HepG2 (cell line): ENCODE results near the gene FAM169A. TPM values are rescaled to one million over a fixed set of nuclear protein-coding genes. Genes with fewer than 3 reads are reported as not detected.
A peak's percentile ranks its signal among the peaks of the same experiment; 100 is the strongest.

Experiments
- ATAC-seq: fragments of 200-7000 bp; cut with Tn5 transposase; 3 replicates; pipeline ENCODE4 v1.9.1; 2020; ENCODE audit warnings: mild to moderate bottlenecking, moderate library complexity
- BruUV-seq: library from RNA; stranded (reverse); fragments of 400-500 nt; replicated peaks from 2 replicates; lab custom pipeline; 2021; lab: Mats Ljungman, UMichigan
- CTCF ChIA-PET: fragments of 300-600 bp; formaldehyde crosslinking; extraction: SDS; loops from one replicate; lab custom pipeline; 2021; ENCODE audit warnings: low total read pairs, inconsistent platforms, low intra/inter-chr PET ratio; lab: Yijun Ruan, JAX
- POLR2A ChIA-PET: fragments of 350-600 bp; sonication (Branson Sonifier 250); formaldehyde crosslinking; loops from one replicate; lab custom pipeline; 2020; ENCODE audit warnings: antibody characterized with exemption, inconsistent platforms; lab: Yijun Ruan, JAX
- DNase-seq: peaks from one replicate; pipeline ENCODE4 v3.0.0-alpha.2; 2015; ENCODE audit warnings: low spot score
- FAIRE-seq: peaks from 3 replicates; lab custom pipeline; 2011; peaks lifted over from hg19 to GRCh38; lab: Jason Lieb, UNC
- H2AFZ ChIP-seq: one replicate; pipeline ENCODE4 v1.6.1; 2011; ENCODE audit warnings: low read length, inconsistent platforms
- H3K27ac ChIP-seq: fragments of 300-600 bp; 3 replicates; pipeline ENCODE4 v1.8.0; 2011; ENCODE audit warnings: mixed run types, mild to moderate bottlenecking, mixed read lengths, low read length, inconsistent platforms; ENCODE audit not compliant: insufficient read depth; ENCODE audit errors: extremely low read length
- H3K27me3 ChIP-seq, 2 experiments: fragments of 200-600 bp in 1 of 2; 2 replicates in 1 of 2; 3 replicates in 1 of 2; pipeline versions ENCODE4 v1.6.0 to v1.8.0; 2011; ENCODE audit warnings: low read length in 2 of 2, mild to moderate bottlenecking in 2 of 2, moderate library complexity in 2 of 2, inconsistent platforms in 1 of 2; ENCODE audit not compliant: insufficient read depth in 2 of 2, control insufficient read depth in 1 of 2
- H3K36me3 ChIP-seq, 2 experiments: fragments of 200-600 bp in 1 of 2; replicated peaks in 1 of 2; 2 replicates in 1 of 2; 3 replicates in 1 of 2; pipeline versions ENCODE4 v1.5.1 to v1.8.0; 2011; ENCODE audit warnings: low read length in 2 of 2, inconsistent platforms in 1 of 2; ENCODE audit not compliant: insufficient read depth in 2 of 2, control insufficient read depth in 1 of 2
- H3K4me1 ChIP-seq: 2 replicates; pipeline ENCODE4 v1.5.1; 2012; ENCODE audit warnings: low read length, inconsistent platforms; ENCODE audit not compliant: insufficient read depth
- H3K4me2 ChIP-seq: 2 replicates; pipeline ENCODE4 v1.6.0; 2011; ENCODE audit warnings: low read depth, low read length, inconsistent platforms
- H3K4me3 ChIP-seq, 3 experiments: fragments of 200-600 bp in 1 of 3; sonication (generic), shearing (Covaris generic) in 1 of 3; replicated peaks in 1 of 3; 2 replicates each; pipeline ENCODE4 v1.5.1; 2011 to 2016; ENCODE audit warnings: low read length in 3 of 3, inconsistent platforms in 2 of 3, low read depth in 2 of 3, mild to moderate bottlenecking in 2 of 3, control low read depth in 1 of 3, mixed read lengths in 1 of 3; ENCODE audit not compliant: insufficient read depth in 1 of 3
- H3K79me2 ChIP-seq: one replicate; pipeline ENCODE4 v1.6.1; 2011; ENCODE audit warnings: low read length, inconsistent platforms; ENCODE audit not compliant: insufficient read depth
- H3K9ac ChIP-seq: 2 replicates; pipeline ENCODE4 v1.6.0; 2011; ENCODE audit warnings: mild to moderate bottlenecking, low read depth, low read length, inconsistent platforms; ENCODE audit not compliant: insufficient read depth
- H3K9me3 ChIP-seq: 2 replicates; pipeline ENCODE4 v1.5.1; 2012; ENCODE audit warnings: mild to moderate bottlenecking, low read length
- H4K20me1 ChIP-seq: 2 replicates; pipeline ENCODE4 v1.6.0; 2011; ENCODE audit warnings: inconsistent platforms, mild to moderate bottlenecking, low read length, moderate library complexity; ENCODE audit not compliant: insufficient read depth
- BCL6 ChIP-seq: IDR thresholded peaks from 2 replicates; pipeline ENCODE4 v1.6.1; 2016; ENCODE audit warnings: missing genetic modification reagents, missing compliant biosample characterization
- CEBPB ChIP-seq: IDR thresholded peaks from 2 replicates; pipeline ENCODE4 v1.6.1; 2011; ENCODE audit warnings: low read depth, low read length, improper control_type of control experiment, borderline replicate concordance
- CEBPG ChIP-seq: IDR thresholded peaks from 2 replicates; pipeline ENCODE4 v1.6.1; 2016
- DMAP1 ChIP-seq: IDR thresholded peaks from 2 replicates; pipeline ENCODE4 v1.6.1; 2016
- GATAD2A ChIP-seq: IDR thresholded peaks from 2 replicates; pipeline ENCODE4 v1.6.1; 2016
- HMG20A ChIP-seq: IDR thresholded peaks from 2 replicates; pipeline ENCODE4 v1.6.1; 2016; ENCODE audit warnings: borderline replicate concordance
- LCORL ChIP-seq, 2 experiments: fragments of 450-650 bp in 1 of 2; sonication (generic) in 1 of 2; formaldehyde crosslinking in 1 of 2; IDR thresholded peaks; 2 replicates each; pipeline versions ENCODE4 v1.5.0 to v1.6.1; 2017 to 2020; ENCODE audit warnings: antibody characterized with exemption in 1 of 2, missing genetic modification reagents in 1 of 2
- NFYB ChIP-seq: sonication (generic); formaldehyde crosslinking; IDR thresholded peaks from 2 replicates; pipeline ENCODE4 v1.4.0; 2020; ENCODE audit warnings: missing genetic modification reagents
- POLR2AphosphoS5 ChIP-seq: IDR thresholded peaks from 2 replicates; pipeline ENCODE4 v1.6.1; 2012; ENCODE audit warnings: low read depth, low read length
- POLR2G ChIP-seq: fragments of 200-400 bp; formaldehyde crosslinking; IDR thresholded peaks from 2 replicates; pipeline ENCODE4 v1.6.1; 2018; ENCODE audit warnings: mild to moderate bottlenecking, low read depth, low read length, moderate library complexity
- RBM22 ChIP-seq: fragments of 200-400 bp; formaldehyde crosslinking; optimal IDR thresholded peaks from 2 replicates; pipeline ENCODE3; 2017; ENCODE audit warnings: mild to moderate bottlenecking, low read length, moderate library complexity
- SAP130 ChIP-seq: IDR thresholded peaks from 2 replicates; pipeline ENCODE4 v1.6.1; 2016; ENCODE audit warnings: low read depth
- SOX5 ChIP-seq: IDR thresholded peaks from 2 replicates; pipeline ENCODE4 v1.6.1; 2016; ENCODE audit warnings: borderline replicate concordance
- SRF ChIP-seq: IDR thresholded peaks from 2 replicates; pipeline ENCODE4 v1.6.1; 2011; ENCODE audit warnings: mild to moderate bottlenecking, low read depth, low read length, moderate library complexity
- TARDBP ChIP-seq: sonication (generic); formaldehyde crosslinking; IDR thresholded peaks from 2 replicates; pipeline ENCODE4 v1.8.0; 2022; ENCODE audit warnings: mild to moderate bottlenecking, missing genetic modification reagents
- ZMYM4 ChIP-seq: sonication (generic); formaldehyde crosslinking; IDR thresholded peaks from 2 replicates; pipeline ENCODE4 v1.8.1; 2023; ENCODE audit warnings: mild to moderate bottlenecking, missing genetic modification reagents
- ZNF205 ChIP-seq: IDR thresholded peaks from 2 replicates; pipeline ENCODE4 v1.6.1; 2018; ENCODE audit warnings: missing biosample characterization, missing genetic modification reagents
- ZNF264 ChIP-seq: sonication (generic); formaldehyde crosslinking; IDR thresholded peaks from 2 replicates; pipeline ENCODE4 v1.4.0; 2020; ENCODE audit warnings: missing genetic modification reagents
- ZNF331 ChIP-seq: sonication (generic); formaldehyde crosslinking; IDR thresholded peaks from 2 replicates; pipeline ENCODE4 v1.4.0; 2020; ENCODE audit warnings: missing genetic modification reagents
- ZNF501 ChIP-seq: sonication (generic); formaldehyde crosslinking; IDR thresholded peaks from 2 replicates; pipeline ENCODE4 v1.5.1; 2020; ENCODE audit warnings: mild to moderate bottlenecking, moderate library complexity, missing genetic modification reagents
- ZSCAN9 ChIP-seq: IDR thresholded peaks from 2 replicates; pipeline ENCODE4 v1.6.1; 2016; ENCODE audit warnings: borderline replicate concordance
- WGBS: methylation state at CpG from one replicate; pipeline ENCODE4 v1.1.6; 2017; ENCODE audit warnings: low lambda C conversion rate; 5-methylcytosine and 5-hydroxymethylcytosine counted together
- in situ Hi-C: cut with HindIII; loops from 2 replicates; pipeline ENCODE4 v1.10.0; 2017; ENCODE audit warnings: low pct_unique_long_range_greater_than_20kb; ENCODE audit not compliant: extremely low pct_ligation_motif_present
- intact Hi-C: fragments of 100-400 bp; cut with micrococcal nuclease; formaldehyde crosslinking; loops from one replicate; pipeline ENCODE4 v1.10.0; 2022; ENCODE audit not compliant: unreplicated experiment
- polyA plus RNA-seq, 8 experiments: library from polyadenylated mRNA; depleted of rRNA in 3 of 8; stranded (reverse) in 7 of 8; unstranded in 1 of 8; fragments of >200 nt; fragmentation: Illumina TruSeq in 4 of 8; extraction: Trizol in 4 of 8; gene quantifications; 2 replicates each; pipeline versions ENCODE4 v1.2.1 to v1.2.3, GENCODE V29; 2011 to 2016; ENCODE audit warnings: low read depth in 4 of 8, missing spikeins in 1 of 8, mixed read lengths in 1 of 8; ENCODE audit not compliant: insufficient read depth in 1 of 8
- total RNA-seq, 5 experiments: library from RNA; depleted of rRNA; stranded (reverse); fragments of >200 nt; fragmentation: Illumina TruSeq; extraction: Trizol; gene quantifications; 2 replicates each; pipeline ENCODE4 v1.2.3, GENCODE V29; 2016; ENCODE audit warnings: low read depth in 1 of 5
- TF ChIP-seq, protein P1 (sequence below): sonication (generic); formaldehyde crosslinking; IDR thresholded peaks from 2 replicates; pipeline ENCODE4 v1.8.1; 2022; ENCODE audit warnings: mild to moderate bottlenecking, missing genetic modification reagents
- TF ChIP-seq, protein P2 (sequence below), 2 experiments: sonication (generic) in 1 of 2; formaldehyde crosslinking in 1 of 2; IDR thresholded peaks; 2 replicates each; pipeline versions ENCODE4 v1.4.0 to v1.6.1; 2016 to 2020; ENCODE audit warnings: borderline replicate concordance in 1 of 2, low read depth in 1 of 2, mild to moderate bottlenecking in 1 of 2, missing genetic modification reagents in 1 of 2

The FAM169A gene
- total and polyA plus RNA-seq, 2 of the 13 experiments (the other 11 are each of a cell fraction or from before 2014, with no cell fraction given): 21.1 to 110 TPM

DNA sequence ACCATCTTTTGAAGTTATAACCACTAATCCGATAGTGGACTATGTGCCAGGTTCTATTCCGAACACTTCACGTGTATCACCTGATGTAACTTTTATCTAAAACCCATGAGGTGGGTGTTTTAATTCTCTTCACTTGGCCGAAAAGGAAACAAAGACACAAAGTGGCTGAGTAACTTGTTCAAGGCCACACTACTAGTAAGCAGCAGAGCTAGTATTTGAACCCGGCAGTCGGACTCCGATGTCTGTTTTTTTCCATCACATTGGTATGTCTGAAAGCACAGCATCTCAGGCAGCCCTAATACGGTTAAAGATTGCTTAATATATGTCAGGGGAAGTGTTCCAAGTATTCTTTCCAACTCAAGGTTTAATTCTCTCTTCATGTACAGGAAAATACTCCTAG, 16.2 kb downstream of the FAM169A start:
- Histone ChIP-seq H3K9ac (peak overlapping the region; percentile 49), H3K27me3 (no peaks in the 10 kb centered on the region), H3K9me3 (no peaks in the 10 kb centered on the region), H3K4me3 (peak overlapping the region in 1 of 3 experiments; percentile 9; a peak in 1 of 6 replicates), H2AFZ (no peak overlapping the region), H4K20me1 (peaks cover 17% of the 10 kb centered on the region), H3K79me2 (peaks cover 99% of the 10 kb centered on the region), H3K4me2 (peak overlapping the region; percentile 46), H3K4me1 (peaks cover 97% of the 10 kb centered on the region), H3K27ac (peak overlapping the region; percentile 67), H3K36me3 (no peaks in the 10 kb centered on the region)
- BruUV-seq: no TSS peak
- in situ Hi-C loops: no loop called here
- ChIA-PET POLR2A (interaction anchor here (1.0 to 1.7 kb wide), 5 partner anchors 14 to 67 kb away, joined by 3 to 6 read pairs (median 5); partner anchors contain the start of gene FAM169A), CTCF (no interaction called here)
- intact Hi-C loops: no loop called here
- peak; percentile 70 for ATAC-seq
- WGBS: 15% methylated on average over 8 of the region's 8 CpGs
- peak; percentile 68 for DNase-seq
- no peak for FAIRE-seq
- peak; percentile 83 for TF ChIP-seq CEBPB
- TF ChIP-seq RBM22: peak; percentile 90
- 0 out of 2 replicates have a peak, but pooled peaks have one; percentile 32 for TF ChIP-seq TARDBP
- TF ChIP-seq SAP130 (CRISPR knock-in tag): peak; percentile 65
- 0 out of 2 replicates have a peak, but pooled peaks have one; percentile 22 for TF ChIP-seq ZNF264 (CRISPR knock-in tag)
- TF ChIP-seq POLR2G: peak; percentile 54; the same call in 1 of the 2 replicates
- TF ChIP-seq SOX5 (CRISPR knock-in tag): peak; percentile 70; the same call in 1 of the 2 replicates
- peak; percentile 70 for TF ChIP-seq ZMYM4 (CRISPR knock-in tag)
- peak; percentile 86 for TF ChIP-seq CEBPG
- TF ChIP-seq NFYB (CRISPR knock-in tag): no peak
- TF ChIP-seq DMAP1: 0 out of 2 replicates have a peak, but pooled peaks have one; percentile 30
- TF ChIP-seq ZNF331 (CRISPR knock-in tag): peak; percentile 60; the same call in 1 of the 2 replicates
- TF ChIP-seq ZNF205 (CRISPR knock-in tag): peak; percentile 52; the same call in 1 of the 2 replicates
- TF ChIP-seq, protein P1, sequence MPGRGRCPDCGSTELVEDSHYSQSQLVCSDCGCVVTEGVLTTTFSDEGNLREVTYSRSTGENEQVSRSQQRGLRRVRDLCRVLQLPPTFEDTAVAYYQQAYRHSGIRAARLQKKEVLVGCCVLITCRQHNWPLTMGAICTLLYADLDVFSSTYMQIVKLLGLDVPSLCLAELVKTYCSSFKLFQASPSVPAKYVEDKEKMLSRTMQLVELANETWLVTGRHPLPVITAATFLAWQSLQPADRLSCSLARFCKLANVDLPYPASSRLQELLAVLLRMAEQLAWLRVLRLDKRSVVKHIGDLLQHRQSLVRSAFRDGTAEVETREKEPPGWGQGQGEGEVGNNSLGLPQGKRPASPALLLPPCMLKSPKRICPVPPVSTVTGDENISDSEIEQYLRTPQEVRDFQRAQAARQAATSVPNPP: no peak
- peak; percentile 43 for TF ChIP-seq POLR2AphosphoS5
- TF ChIP-seq ZSCAN9 (CRISPR knock-in tag): 0 out of 2 replicates have a peak, but pooled peaks have one; percentile 26
- TF ChIP-seq GATAD2A (CRISPR knock-in tag): peak; percentile 62; the same call in 1 of the 2 replicates
- peak; percentile 10; the same call in 1 of the 2 replicates for TF ChIP-seq HMG20A (CRISPR knock-in tag)
- 0 out of 2 replicates have a peak, but pooled peaks have one; percentile 49 for TF ChIP-seq SRF
- no peak for TF ChIP-seq ZNF501 (CRISPR knock-in tag)
- TF ChIP-seq BCL6 (CRISPR knock-in tag): peak; percentile 56
- TF ChIP-seq, protein P2, sequence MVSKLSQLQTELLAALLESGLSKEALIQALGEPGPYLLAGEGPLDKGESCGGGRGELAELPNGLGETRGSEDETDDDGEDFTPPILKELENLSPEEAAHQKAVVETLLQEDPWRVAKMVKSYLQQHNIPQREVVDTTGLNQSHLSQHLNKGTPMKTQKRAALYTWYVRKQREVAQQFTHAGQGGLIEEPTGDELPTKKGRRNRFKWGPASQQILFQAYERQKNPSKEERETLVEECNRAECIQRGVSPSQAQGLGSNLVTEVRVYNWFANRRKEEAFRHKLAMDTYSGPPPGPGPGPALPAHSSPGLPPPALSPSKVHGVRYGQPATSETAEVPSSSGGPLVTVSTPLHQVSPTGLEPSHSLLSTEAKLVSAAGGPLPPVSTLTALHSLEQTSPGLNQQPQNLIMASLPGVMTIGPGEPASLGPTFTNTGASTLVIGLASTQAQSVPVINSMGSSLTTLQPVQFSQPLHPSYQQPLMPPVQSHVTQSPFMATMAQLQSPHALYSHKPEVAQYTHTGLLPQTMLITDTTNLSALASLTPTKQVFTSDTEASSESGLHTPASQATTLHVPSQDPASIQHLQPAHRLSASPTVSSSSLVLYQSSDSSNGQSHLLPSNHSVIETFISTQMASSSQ (IDR thresholded peaks at IDR 0.05; ENCODE audit: low read depth): 0 out of 2 replicates have a peak, but pooled peaks have one; percentile 17
- TF ChIP-seq, protein P2 (CRISPR knock-in tag; IDR thresholded peaks at IDR 0.05; ENCODE audit: borderline replicate concordance): no peak
- no peak for TF ChIP-seq LCORL (IDR thresholded peaks at IDR 0.05)
- TF ChIP-seq LCORL (CRISPR knock-in tag; IDR thresholded peaks at IDR 0.05): 0 out of 2 replicates have a peak, but pooled peaks have one; percentile 18
